ENCODE data around the gene CARMIL3.
"Not testable (repeated sequence)": the region's sequence is repeated elsewhere in the genome, so short reads cannot be mapped to it uniquely, and the experiment has no call there.

Gene CARMIL3

DNA sequence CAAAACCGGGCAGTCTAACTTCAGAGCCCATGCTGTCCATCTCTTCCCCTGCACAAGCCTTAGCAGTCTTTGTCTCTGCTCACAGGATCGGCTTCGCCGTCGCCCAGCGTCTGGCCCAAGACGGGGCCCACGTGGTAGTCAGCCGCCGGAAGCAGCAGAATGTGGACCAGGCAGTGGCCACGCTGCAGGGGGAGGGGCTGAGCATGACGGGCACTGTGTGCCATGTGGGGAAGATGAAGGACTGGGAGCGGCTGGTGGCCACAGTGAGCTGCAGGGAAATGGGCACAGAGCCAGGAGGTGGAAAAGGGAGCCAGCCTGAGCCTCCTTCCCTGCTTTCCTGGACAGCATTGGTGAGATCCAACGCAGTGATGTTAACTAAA is 14.2 kb upstream of the CARMIL3 start:
- DNase-seq = no peak

DNA sequence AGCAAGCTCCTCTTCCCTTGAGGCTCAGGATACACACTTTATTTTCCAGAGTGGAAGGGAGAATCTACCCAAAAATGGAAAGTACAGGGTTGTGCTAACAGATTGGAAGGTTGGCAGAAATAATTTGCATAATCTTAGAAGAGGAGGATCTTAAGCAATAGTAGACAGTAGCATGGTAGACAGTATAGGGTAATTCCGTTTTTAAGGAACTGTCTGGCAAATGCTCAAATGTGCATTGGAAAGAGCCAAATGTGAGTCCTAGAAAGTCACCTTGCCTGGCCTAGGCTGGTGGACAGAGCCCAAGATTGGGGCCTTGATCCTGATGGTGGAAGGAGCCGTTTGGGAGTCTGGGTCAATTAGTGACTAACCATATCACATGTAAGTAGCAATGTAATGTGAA is 13.1 kb upstream of the CARMIL3 start:
- no peak for DNase-seq

GRCh38 chr14:24040692-24041091 is 11.1 kb upstream of the CARMIL3 start:
- DNase-seq = no peak

GRCh38 chr14:24042746-24043145 is 9.1 kb upstream of the CARMIL3 start:
- DNase-seq = no peak

- DNase-seq = not testable (repeated sequence)
Observed at GRCh38 chr14:24049002-24049401, 2.8 kb upstream of the CARMIL3 start.

- not testable (repeated sequence) for DNase-seq
Observed at GRCh38 chr14:24050753-24051152, 1.1 kb upstream of the CARMIL3 start.

GRCh38 chr14:24051176-24051788 is 527 bp upstream of the CARMIL3 start:
- no peak for DNase-seq

- peak; percentile 76 to 77 for DNase-seq
Observed at GRCh38 chr14:24052656-24053547, 1.1 kb downstream of the CARMIL3 start.

GRCh38 chr14:24053548-24054323 is 1.9 kb downstream of the CARMIL3 start:
- no peak for DNase-seq

- no peak for DNase-seq
Observed at GRCh38 chr14:24054324-24054641, 2.5 kb downstream of the CARMIL3 start.

DNA sequence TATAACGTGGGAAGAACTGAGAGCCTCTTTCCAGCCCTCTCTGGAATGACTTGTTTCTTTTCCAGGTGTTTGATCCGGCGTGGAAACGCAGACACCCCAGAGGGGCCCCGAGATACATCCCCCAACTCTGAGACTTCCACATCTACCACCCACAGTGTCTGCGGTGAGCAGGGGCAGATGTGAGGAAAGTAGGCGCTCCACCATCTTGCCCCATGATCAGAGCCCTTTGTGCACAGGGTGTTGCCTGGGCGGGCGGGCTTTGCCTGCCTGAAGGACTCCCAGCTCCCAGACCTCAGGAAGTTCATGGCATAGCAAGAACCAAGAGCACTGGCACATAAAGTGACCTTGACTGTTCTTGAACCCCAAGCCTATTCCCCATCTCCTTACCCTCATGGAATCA is 2.8 kb downstream of the CARMIL3 start:
- no peak for DNase-seq

GRCh38 chr14:24055971-24056799 is 4.4 kb downstream of the CARMIL3 start:
- no peak for DNase-seq

- DNase-seq = no peak
Observed at GRCh38 chr14:24056800-24057184, 5.0 kb downstream of the CARMIL3 start.

DNA sequence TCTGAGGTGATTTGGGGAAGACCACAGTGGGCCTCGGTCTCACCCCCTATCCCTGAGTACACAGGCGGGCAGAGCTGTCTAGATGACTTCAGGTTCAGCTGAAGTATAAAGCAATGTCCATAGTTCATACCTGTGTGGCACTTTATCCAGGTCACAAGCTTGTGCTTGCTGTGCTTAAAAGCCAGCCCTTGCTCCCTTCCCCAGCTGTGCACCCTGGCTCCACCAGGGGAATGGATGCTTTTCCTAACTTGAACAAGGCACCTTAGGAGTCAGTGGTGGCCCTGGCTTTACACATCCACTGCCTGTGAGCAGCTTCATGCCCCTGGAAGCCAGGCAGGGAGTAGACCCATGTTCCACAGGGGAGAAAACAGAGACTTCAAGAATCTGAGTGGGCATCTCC is 5.5 kb downstream of the CARMIL3 start:
- no peak for DNase-seq

DNA sequence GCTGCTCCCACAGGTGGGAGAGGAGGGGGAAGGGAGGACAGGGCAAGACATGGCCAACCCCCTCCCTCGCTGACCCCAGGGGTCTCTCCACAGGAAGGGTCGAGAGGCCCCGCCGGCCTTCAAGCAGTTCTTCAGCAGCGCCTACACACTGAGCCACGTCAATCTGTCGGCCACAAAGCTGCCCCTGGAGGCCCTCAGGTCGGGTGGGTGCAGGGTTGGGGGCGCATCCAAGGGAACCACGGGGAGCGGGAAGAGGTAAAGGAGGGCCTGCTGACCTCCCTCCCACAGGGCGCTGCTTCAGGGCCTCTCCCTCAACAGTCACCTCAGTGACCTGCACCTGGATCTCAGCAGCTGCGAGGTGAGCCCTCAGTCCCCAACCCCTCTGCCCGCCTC is 6.1 kb downstream of the CARMIL3 start:
- DNase-seq = no peak

DNA sequence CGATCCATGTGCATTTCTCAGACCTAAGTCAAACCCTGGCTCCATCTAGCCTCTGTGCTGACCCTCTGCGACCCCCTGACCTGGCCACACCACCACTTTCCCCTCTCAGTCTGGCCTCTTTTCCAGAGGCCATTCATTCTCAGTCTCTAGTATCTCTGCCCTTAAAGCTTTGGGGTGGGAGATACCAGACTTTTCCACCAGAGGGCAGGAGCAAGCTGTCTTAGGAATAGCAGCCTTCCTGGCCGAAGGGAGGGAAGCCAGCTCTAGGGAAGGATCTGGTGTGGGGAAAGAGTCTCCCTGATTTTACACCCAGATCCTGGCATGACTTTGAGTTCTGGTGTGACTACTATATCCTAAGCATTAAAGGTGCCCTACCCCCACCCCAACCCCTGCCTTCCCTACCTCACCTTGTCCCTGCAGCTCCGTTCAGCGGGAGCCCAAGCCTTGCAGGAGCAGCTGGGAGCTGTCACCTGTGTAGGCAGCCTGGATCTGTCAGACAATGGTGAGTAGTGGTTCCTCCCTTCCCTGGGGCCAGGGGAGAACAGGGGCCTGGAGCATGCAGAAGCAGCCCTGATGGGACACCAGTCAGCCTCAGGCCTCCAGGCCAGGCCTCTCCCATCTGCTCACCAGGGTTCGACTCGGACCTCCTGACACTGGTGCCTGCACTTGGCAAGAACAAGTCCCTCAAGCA is 6.6 kb downstream of the CARMIL3 start:
- DNase-seq = peak; percentile 70 to 71

DNA sequence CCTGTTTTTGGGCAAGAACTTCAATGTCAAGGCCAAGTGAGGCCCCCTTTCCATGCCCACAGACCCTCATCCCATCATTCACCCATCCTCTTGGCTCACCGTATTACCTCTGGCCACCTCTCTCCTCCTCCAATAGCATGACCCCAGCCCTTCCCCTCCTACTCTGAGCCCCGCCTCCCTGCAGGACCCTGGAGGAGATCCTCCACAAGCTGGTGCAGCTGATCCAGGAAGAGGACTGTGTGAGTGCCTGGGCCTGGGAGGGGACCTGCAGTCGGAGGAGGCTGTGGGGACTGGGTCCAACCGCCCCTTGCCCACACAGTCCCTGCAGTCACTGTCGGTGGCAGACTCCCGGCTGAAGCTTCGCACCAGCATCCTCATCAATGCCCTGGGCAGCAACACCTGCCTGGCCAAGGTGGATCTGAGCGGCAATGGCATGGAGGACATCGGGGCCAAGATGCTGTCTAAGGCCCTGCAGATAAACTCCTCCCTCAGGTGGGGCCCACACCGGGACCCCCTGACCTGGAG is 7.2 kb downstream of the CARMIL3 start:
- no peak for DNase-seq

DNA sequence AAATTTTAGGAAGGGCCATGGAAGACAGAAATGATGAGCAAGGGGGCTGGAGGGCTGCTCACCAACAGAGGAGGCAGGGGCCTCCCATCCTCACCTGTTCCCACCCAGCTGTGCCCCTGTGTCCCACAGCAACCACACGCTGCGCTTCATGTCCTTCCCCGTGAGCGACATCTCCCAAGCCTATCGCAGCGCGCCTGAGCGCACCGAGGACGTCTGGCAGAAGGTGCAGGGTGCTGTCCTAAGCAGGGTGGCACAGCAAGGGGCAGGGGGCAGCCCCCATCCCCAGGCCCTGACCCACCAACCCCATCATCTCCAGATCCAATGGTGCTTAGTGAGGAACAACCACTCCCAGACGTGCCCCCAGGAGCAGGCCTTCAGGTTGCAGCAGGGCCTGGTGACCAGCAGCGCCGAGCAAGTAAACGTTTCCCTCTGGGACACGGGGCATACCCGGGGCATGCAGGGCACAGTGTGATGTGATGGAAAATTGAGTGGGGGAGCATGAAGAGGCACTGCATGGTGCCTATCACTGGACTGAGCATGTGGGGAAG is 8.1 kb downstream of the CARMIL3 start:
- DNase-seq = no peak

GRCh38 chr14:24060443-24060842 is 8.6 kb downstream of the CARMIL3 start:
- DNase-seq = no peak

DNA sequence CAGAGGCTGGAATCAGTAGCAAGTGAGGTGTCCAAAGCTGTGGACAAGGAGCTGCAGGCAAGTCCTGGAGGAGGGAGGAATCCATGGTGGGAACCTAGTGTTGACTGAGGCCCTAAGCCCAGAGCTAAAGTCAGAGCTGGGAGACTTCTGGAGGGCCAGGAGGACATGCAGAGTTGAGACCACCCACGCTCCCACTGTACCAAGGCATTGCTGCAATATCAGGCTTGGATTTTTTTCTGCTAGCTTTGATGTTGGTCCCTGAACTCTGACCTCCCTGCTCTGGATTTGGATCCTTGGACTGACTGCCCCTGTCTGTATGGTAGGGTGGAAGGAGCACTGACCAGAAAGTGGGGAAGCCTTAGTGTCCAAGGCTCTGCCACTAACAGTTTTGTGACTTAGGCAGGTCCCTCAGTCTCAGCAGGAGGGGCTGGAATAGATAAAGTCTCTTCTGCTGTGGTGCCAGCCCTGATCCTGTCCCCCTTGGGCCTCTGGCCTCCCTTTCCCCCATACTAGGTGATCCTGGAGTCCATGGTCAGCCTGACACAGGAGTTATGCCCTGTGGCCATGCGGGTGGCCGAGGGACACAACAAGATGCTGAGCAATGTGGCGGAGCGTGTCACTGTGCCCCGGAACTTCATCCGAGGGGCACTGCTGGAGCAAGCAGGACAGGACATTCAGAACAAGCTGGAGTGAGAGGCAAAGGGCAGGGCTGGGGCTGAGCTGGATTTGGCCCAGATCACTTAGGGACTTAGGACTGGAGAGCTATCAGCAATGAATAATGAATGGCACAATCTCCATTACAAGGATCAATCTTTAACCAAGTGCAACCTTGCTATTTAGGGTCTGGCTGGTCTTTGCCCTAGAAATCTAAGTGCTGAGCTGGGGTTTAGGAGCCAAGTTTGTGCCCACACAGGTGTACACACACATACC is 9.4 kb downstream of the CARMIL3 start:
- DNase-seq = no peak

Data from activated T-cell treated with anti-CD3 and anti-CD28 coated beads, Interleukin-2, amount 50 U/mL, for 48 hours (primary cell).